Left lobe of liver (tissue), 2 donors: Measurements from ENCODE around the gene COCH. TPM values are rescaled to one million over a fixed set of nuclear protein-coding genes. Genes with fewer than 3 reads are reported as not detected.
"Not testable (repeated sequence)": the region's sequence is repeated elsewhere in the genome, so short reads cannot be mapped to it uniquely, and the experiment has no call there.

Experiments
- ATAC-seq: fragments of 200-7000 bp; cut with Tn5 transposase; one replicate; pipeline ENCODE4 v1.9.1; 2020; ENCODE audit warnings: mild to moderate bottlenecking, moderate library complexity
- DNase-seq: peaks from one replicate; pipeline ENCODE4 v3.0.0-alpha.2; 2020; ENCODE audit warnings: low spot score
- total RNA-seq: library from RNA; stranded (reverse); gene quantifications from one replicate; pipeline ENCODE4 v1.2.1, GENCODE V29; 2021
- donor health status: DM: no; HTN: no; CAD: no; lungs with moderate emphysema.
- donor health status: DM: no; HTN: yes; CAD: no.

Gene COCH
- total RNA-seq, 1 donor from 2014 or later: 0.33 TPM

DNA sequence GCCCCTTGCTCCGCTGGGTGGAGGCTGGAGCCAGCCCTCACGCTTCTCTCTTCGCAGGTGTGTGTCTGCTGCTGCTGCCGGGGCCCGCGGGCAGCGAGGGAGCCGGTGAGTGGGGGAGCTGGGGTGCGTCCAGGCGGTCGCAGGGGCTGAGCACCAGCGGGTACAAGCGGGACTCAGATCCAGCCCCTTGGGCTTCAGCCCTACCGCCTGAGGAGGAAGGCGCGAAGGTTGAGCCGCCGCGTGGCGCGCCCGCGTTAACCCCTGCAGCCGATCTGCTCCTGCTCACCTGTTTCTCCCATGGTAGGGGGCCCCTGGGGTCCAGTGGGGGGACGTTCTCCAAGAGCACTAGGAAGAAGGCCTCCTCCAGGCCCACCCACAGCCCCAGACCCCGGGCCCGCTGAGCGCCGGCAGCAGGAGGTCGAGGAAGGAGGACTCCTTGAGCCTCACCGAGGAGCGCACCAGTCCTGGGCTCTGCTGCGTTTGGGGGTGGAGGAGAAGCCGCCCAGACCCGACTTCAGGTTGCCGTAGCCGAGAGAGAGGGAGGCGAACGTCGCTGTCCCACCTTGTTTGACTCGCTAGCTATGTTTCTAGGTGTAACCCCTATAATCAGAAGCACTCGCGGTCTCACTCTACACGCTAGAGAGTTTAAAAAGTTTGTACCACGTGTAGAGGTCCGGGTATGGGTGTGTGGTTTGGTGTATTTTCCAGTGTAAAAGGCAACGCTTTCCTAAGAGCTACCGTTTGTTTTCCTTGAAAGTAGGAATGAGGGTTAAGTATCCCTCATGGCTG lies 834 bp downstream of the COCH start:
- ATAC-seq: peak; percentile 57
- no peak for DNase-seq

DNA sequence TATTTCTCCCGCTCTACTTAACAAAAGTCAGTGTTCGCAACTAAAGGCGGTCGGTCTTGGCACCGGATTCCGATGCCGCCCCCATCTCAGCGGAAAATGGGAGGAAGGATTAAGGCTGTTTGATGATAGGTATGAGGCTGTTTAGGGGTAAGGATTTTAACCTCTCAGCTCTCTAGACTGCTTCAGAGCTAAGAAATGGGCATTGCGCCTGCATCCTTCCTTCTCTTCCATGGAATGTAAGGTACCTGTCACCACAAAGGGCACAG lies 1.4 kb downstream of the COCH start:
- DNase-seq: no peak
- ATAC-seq: no peak

DNA sequence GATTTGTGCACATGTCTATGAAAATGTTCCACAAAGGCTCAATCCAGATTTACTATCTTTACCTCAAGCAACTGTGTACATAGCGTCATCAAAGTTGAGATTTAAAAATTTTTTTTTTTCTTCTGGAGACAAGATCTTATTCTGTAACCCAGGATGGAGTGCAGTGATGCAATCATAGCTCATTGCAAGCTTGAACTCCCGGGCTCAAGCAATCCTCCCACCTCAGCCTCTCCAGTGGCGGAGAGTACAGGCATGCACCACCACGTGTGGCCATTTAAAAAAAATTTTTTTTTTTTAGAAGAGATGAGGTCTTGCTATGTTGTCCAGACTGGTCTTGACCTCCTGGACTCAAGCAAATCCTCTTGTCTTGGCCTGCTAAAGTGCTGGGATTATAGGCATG lies 2.3 kb downstream of the COCH start:
- ATAC-seq (no peak), DNase-seq (no peak)

DNA sequence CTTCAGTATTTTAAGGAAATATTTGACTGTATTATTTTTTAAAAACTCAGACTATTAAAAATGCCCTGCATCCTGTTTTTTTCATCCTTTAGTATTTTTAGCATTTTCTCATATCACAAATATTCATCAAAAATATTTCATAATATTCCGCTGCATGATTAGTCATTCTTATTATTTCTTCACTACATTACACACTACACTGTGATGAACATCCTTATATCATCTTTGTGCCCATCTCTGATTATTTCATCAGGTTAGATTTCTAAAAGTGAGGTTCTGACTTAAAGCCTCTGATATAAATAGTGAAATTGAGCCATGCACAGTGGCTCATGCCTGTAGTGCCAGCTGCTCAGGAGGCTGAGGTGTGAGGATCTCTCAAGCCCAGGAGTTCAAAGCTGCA lies 8.1 kb downstream of the COCH start:
- ATAC-seq (no peak), DNase-seq (no peak)

DNA sequence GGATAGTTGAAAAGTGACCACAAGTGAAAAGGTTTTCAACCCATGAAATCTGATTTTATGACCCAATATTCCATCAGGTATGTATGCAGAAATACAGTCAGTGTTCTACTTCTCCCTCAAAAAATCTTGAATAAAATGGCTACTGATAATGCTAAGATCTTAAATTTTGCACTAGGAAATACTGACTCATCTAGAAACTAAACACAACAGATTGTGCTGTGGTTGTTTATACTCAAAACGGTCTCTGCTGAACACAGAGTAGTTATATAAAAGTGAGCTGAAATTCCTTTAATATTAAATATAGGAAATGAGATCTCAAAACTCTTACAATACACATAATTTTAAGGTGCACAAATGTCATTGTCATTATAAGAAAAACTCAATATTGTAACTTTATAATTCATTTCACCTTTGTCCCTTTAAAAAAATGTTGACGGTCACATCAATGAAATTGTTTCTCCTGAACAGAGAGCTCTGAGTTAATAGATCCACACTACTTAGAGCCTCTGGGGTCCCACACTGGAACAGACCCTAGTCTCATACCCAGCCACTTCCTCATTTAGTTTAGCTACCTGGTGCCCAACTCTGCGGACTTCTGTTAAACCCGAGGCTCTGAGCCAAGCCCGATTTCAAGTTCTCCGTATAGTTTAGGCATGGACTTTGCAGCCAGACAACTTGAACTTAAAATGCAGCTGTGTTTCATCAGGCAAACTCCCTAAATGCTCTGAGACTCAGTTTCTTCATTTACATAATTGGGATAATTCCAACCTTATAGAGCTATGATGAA lies 9.3 kb downstream of the COCH start:
- ATAC-seq: peak; percentile 14
- no peak for DNase-seq

DNA sequence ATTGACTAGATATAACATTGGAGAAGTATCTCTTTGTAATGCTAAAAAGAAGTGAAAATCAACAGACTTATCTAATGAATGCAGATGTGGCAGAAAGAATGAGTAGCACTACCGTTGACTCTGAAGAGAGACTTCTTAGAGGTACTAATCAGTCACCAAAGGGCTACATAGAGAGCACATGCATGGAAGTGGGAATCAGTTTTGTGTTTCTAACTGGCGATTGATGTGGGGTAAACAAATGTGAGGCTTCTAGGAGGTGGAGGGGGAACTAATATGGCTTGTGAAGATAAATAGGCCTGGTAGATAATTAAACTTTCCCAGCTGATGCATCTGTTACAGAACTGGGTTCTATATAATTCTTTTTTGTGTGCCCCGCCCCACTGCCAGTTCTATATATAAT lies 10.5 kb downstream of the COCH start:
- ATAC-seq (no peak), DNase-seq (no peak)

DNA sequence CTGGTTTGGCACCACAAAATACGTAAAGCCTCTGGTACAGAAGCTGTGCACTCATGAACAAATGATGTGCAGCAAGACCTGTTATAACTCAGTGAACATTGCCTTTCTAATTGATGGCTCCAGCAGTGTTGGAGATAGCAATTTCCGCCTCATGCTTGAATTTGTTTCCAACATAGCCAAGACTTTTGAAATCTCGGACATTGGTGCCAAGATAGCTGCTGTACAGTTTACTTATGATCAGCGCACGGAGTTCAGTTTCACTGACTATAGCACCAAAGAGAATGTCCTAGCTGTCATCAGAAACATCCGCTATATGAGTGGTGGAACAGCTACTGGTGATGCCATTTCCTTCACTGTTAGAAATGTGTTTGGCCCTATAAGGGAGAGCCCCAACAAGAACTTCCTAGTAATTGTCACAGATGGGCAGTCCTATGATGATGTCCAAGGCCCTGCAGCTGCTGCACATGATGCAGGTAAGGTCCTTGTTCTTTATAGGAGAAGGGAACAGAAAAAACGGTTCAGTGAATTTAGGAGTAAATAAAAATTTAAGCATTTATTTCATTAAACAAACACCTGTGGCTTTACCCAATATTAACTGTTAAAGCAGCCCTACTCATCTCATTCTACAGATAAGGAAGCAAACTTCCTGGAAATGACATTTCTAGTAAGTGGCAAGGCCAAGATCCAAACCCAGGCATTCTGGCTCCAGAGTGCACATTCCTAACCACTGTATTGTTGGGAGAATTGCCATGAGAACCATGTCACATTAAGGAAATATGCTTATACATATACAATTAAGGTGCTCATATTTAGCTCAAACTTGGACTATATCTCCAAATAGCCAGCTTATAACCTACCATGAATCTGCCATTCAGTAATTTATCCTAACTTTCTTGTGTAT lies 11.7 kb downstream of the COCH start:
- ATAC-seq: peak; percentile 60

DNA sequence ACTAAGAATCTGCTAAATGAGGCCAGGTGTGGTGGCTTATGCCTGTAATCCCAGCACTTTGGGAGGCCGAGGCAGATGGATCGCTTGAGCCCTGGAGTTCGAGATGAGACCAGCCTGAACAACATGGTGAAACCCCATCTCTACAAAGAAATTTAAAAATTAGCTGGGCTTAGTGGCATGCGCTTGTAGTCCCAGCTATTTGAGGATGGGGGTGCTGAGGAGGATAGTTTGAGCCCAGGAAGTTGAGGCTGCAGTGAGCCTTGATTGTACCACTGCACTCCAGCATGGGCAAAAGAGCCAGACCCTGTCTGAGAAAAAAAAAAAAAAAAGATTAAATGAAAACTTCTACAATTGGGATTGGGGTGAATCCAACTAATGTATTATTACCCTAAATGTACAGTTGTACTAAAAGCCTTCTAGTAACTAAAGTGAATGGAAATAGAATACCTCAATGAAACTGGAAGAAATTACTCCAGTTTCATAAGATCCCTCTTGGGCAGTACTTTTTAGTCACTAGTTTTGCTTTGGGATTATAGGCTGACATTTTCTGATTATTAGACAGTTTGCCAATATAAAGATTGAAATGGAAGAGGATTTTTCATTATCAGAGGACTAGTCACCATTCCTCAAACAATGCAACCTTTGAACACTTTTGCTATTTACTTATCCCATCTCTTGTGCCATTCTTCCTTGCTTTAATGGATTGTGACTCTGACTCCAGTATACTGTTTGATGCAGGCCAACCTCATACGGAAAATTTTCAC lies 14.3 kb downstream of the COCH start:
- DNase-seq (no peak), ATAC-seq (peak; percentile 32)

More for the DNA sequence above, 11.7 kb downstream of the COCH start:
- DNase-seq: no peak

DNA sequence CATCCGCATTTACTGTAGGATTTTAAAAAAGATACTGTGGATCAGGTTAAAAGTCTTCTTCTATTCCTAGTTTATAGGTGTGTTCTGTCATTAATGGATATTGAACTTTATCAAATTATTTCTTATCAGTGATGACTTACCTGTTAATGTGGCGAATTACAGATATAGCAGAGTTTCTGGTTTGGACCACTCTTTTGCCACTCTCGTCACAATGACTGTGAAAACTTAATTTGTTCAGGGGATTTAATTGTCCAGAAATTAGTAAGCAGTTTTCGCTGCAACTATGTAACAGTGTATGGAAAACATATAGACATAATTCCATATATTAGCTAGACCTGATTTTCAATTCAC lies 14.9 kb downstream of the COCH start:
- ATAC-seq: no peak
- no peak for DNase-seq

DNA sequence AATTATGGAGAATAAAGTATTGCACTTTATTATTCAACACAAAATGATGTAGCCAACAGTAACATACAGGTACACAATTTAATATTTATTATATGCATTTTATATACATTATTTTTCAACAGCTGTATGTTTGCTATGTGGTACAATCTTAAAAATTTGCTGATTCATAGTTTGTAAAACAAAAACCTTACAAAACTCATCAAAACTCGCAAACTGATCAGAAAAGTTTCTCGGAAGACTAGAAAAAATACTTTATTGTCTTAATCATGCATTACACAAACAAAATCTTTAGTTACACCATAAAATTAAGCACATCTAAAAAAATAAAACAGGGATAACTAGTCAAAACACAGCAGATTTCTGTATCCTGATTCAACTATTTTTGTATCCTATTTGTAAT lies 19.5 kb downstream of the COCH start:
- no peak for ATAC-seq
- DNase-seq: no peak

DNA sequence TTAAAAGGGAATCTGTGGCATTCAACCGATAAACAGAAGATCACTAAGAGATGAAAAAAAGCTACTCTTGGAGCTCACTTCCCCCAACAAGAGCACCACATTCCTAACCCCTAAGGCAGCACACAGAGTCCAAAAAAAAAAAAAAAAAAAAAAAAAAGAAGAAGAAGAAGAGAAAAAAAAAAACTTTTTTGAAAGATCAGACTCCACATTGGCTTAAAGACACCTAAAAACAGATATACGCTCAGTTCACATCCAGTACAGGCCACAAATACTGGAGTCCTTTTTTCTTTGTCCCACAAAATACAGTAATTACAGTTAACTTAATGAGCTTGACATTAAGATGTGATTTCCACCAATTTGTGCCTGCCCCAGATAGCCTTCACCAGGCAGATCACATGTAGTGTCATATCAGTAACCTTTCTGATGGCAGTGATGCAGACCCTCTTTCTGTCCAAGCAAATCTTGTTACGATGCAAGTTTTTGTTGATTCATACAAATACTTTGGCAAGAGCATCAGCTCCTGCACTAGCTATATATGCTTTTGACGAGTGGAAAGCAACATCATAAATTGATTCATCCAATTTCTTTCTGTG lies 20.7 kb downstream of the COCH start:
- DNase-seq: no peak
- no peak for ATAC-seq

DNA sequence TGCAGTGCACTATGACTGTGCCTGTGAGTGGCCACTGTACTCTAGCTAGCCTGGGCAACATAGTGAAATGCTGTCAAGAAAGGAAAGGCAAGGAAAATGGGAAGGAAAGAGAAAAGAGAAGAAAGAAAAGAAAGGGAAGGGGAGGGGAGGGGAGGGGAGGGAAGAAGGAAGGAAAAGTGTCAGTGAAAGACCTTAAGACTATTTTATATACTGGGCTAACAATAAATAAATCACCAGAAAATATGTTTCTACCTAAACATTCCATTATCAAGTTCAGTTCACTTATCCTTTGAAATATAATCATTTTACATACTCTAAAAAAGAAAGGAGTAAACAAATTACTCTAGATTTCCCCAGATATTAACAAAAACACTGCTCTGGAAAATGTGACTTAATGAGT lies 22.1 kb downstream of the COCH start:
- DNase-seq (no peak), ATAC-seq (no peak)

DNA sequence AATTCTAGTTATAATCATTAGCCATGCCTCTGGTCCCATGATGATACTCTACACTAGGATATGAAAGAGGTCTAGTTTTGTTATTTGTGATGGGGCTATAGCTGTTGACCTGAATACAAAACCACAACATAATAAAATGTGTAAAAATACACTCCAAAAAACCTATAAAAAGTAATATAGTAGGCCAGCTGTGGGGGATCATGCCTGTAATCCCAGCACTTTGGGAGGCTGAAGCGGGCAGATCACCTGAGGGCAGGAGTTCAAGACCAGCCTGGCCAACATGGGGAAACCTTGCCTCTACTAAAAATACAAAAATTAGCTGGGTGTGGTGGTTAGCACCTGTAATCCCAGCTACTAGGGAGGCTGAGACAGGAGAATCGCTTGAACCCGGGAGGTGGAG lies 22.8 kb downstream of the COCH start:
- not testable (repeated sequence) for ATAC-seq, DNase-seq

DNA sequence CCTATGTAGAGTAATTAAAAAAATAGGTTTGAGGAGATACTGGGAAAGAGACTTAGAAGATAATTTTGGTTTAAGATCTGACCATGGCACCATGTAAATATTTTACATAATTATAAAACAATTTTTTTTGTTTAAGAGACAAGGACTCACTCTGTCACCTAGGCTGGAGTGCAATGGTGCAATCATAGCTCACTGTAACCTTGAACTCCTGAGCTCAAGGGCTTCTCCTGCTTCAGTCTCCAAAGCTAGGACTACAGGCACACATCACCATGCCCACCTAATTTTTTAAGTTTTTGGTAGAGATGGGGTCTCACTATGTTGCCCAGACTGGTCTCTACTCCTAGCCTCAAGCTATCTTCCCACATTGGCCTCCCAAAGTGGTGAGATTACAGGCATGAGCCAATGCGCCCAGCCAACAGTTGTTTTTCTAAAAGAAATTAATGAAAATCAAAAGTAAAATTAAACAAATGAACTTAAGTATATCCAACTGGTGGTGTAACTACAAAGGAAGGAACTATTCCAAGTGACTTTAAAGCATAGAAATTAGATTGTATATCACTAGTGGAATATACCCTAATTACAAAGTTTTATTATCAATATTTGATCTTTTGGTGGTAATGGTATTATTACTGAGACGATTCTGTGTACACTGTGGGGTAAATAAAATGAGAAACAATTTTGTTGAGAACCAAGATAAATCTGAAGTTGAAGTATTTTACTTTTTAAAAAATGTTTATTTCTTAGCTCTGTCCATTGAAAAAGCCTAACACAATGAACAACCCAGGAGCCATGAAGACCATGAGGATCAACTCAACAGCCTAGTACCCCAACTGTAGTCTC lies 29.1 kb downstream of the COCH start:
- ATAC-seq (peak; percentile 35), DNase-seq (no peak)

DNA sequence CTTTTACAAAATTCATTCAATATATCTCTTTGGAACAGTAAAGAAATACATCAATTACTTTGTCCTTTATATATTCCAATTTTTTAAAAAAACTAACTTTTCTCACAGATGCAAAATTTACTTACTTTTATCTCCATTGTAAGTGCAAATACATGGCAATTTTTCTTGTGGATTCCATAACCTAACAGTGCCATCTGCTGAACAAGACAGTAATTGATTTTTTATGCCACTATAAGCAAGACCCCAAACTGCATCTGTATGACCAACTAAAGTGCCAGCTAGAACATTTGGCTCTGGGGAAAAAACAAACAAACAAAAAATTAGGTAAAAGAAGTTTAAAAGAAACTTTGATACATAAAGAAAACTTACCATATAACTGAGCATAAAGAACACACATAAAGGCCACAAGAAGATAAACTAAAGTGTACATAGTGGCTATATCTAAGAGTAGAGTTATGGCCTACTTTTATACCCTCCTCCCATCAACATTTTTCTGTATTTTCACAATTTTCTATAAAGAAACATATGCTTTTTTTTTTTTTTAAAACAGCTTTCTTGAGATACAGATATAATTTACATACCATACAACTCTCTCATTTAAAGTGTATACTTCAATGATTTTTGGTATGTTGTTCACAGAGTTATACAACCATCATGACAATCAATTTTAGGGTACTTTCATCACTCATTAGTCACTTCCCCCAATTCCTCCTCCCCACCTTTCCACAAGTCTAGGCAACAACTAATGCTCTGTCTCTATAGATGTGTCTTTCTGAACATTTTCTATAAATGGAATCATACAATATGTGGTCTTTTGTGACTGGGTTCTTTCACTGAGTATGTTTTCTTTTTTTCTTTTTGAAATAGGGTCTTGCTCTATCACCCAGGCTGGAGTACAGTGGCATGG lies 32.6 kb downstream of the COCH start:
- ATAC-seq (peak; percentile 50), DNase-seq (no peak)

DNA sequence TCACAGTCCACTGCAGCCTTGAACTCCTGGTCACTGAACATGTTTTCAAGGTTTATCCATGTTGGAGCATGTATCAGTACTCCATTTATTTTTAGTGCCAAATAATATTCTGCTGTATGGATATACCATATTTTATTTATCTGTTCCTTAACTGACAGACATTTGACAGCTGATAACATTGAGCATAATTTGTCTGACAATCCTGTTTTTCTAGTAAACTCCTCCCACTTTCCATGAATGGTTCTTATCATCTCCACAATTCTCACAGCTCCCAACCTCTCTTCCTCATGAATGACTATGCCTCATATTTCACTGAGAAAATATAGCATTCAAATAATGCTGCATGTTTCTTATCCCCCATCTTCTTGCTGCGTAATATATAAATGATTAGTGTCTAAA lies 33.3 kb downstream of the COCH start:
- DNase-seq (no peak), ATAC-seq (peak; percentile 14)

DNA sequence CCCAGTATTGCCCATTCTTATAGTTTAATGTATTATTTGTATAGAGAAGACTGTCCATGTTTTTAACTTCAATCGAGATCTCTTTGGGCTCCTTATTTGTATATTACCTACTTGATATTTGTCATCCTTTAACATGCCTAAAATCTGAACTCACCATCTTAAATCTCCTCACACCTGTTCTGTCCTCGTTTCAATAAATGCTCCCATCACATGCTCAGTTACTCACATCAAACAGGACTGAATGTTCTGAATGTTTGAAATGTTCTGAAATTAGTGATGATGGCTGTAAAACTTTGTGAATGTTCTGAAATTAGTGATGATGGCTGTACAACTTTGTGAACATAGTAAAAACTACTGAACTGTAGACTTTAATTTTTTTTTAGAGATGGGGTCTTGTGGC lies 34.5 kb downstream of the COCH start:
- no peak for ATAC-seq

DNA sequence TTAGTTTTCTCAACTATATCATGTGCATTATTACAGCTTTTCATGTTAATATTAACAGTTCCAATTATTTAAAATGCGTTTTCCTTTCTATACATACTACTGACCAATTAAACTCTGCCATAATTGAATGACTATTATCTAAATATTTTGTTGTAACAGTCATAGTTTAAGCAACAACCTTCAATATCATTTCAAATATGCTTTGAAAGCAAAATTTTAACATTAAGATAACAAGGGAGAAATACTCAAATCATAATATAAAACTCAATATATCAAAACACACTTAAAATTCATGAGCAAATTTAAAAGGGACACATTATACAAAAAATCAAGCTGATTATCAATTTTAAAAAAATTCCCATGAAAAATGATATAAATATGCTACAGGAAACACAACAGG lies 40.5 kb downstream of the COCH start:
- DNase-seq: no peak
- ATAC-seq: no peak

More for the DNA sequence above, 34.5 kb downstream of the COCH start:
- no peak for DNase-seq

DNA sequence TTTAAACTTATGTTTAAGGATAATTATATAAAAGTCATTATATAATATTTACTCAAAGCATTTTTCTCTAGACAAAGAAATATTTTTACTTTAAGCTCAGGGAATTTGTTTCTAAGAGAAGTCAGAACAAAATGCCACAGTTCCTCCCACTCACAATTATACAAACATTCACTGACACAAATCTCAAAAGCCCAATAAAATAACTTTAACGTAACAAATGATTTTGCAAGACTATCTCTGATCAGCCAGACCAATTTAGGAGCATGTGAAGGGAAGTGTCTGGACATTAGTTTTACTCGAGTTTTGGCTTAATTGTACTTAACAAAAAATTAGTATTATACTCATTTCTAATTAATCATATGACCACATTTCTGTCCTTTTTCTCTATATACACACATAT lies 41.2 kb downstream of the COCH start:
- DNase-seq: no peak
- ATAC-seq: peak; percentile 39
